NCI-H82 treated with DMSO at 0.1 percent for 48 hours (cell line): Measurements from ENCODE around the gene TRIM75.
"Not testable (repeated sequence)": the region's sequence is repeated elsewhere in the genome, so short reads cannot be mapped to it uniquely, and the experiment has no call there.

Experiments
- DNase-seq: peaks from one replicate; lab custom pipeline; 2025; ENCODE audit not compliant: unreplicated experiment; lab: John Stamatoyannopoulos, UW

The TRIM75 gene

DNA sequence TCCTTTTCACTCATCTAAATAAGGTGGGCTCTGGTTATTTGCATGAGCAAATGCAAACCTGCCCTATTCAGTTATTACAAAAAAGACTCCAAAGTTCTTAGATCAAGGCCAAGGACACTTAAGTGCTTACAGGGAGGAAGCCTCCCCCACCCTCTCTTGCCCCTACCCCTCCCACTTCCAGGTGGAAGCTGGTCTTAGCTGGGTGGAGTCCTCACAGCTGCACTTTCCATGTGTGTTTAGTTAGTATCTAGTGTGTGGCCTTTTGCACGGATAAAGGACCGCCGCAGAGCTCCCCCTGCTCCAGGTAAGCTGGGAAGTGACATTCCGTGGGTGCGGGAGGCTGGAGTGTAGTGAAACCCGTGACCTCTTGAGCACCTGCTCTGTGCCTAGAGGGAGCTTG is at the start of gene TRIM75:
TSS of gene TRIM75 (plus strand) at position 222 of the 400 bp plus-strand sequence. CDS start 5,282 bp downstream, outside the sequence.
- DNase-seq: no peak

DNA sequence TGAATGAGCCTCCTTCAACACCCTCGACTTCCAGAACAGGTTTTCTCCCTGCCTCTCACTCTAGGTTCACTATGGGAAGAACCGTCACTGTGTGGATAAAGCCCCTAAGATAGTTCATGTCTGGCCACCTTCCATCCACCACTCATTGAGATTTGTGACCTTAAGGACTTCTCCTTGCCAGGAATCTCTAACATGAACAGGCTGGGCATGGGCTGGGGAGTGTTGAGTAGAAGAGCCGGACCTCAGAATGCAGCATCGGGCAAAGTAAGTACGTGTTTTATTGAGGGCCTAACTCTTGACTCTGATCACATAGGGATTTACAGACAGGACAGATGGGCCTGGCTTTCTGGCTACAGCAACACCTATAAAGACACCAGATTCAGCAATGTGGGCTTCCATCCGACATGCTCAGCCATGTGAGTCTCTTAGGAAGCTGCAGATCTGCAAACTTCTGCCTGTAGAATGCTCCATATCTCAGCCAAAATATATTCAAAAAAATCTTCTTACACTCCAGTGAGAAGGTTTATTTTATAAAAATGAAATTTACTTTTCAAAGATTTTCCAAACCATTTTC is 48.2 kb upstream of the TRIM75 start:
- DNase-seq: peak; percentile 54

DNA sequence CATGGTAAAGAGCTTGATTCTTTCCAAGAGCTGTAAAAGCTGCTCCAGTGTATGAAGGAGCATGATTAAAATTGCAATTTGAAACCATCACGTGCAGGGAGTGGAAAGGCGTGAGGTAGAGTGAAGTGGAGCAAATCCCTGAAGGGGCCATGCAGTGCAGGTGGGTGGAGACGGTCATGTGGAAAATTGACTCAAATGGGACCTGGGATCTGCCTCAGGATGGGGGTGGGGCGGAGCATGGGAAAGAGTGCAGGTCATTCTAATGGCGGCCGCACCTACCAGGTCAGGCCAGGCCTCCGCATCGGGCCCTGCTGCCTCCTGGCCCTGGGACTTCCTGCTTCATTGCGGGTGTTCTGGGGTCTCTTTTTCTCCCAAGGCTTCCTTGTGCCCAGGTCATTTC is 47.2 kb upstream of the TRIM75 start:
- DNase-seq: no peak

DNA sequence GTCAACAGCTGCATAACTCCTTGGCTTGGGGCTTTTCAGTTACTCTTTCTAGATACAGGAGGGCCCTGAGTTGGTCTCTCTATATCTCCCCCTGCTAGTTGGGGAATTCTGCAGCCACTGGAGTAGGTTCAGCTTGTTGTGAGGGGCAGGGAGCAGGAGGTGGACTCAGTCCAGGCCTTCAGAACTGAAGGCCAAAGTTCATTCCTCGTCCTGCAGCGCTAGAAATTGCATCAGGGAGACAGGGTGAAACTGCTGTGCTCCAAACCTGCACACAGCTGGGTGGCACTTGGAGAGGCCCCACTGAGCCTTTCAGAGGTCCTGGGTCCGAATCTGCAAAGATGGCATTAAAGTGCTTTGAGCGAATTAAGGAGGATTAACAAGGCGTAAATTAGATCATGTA is 46.8 kb upstream of the TRIM75 start:
- DNase-seq: peak; percentile 71

DNA sequence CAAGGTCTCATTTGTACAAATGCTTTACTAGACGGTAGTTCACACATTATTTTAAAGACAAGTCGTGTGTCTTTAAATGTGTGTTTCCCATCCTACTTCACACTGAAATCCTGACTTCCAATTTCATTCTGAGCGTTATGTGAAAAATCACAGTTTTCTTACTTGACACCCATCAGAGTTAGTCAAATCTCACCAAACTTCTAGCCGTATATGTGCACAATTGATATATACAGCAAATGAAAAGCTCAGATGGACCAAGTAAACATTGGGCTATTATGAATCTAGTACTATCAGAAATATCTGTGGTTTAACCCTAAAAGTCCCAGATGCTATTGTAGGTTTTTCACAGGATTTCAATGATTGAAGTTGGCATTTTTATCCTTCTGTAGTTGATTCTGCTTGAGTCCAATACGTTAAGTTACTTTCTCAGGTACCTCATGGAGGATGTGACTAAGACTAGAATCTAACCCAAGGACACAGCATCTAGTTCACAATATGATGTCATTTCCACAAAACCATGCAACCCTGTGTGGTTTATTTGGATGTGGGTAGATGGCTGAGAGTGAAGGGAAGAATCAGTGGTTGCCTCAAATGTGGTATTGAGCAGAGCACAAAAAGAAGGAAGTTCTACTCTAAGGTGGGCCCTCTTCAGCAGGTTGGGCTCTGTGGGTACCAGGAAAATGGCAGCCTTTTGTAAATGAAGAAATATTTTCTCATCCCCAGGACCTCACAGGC is 44.0 kb upstream of the TRIM75 start:
- no peak for DNase-seq

DNA sequence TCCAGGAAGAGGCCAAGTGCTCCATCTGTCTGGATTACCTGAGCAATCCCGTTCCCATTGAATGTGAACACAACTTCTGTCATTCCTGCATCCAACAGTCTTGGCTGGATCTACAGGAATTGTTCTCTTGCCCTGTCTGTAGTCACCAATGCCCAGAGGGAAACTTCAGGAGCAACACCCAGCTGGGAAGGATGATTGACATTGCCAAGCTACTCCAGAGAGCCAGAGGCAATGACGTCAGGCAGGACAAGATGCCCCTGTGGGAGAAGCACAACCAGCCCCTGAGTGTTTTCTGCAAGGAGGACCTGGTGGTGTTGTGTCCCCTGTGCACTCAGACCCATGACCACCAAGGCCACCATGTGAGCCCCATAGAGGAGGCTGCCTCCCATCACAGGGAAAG is 43.2 kb upstream of the TRIM75 start:
- DNase-seq: no peak

DNA sequence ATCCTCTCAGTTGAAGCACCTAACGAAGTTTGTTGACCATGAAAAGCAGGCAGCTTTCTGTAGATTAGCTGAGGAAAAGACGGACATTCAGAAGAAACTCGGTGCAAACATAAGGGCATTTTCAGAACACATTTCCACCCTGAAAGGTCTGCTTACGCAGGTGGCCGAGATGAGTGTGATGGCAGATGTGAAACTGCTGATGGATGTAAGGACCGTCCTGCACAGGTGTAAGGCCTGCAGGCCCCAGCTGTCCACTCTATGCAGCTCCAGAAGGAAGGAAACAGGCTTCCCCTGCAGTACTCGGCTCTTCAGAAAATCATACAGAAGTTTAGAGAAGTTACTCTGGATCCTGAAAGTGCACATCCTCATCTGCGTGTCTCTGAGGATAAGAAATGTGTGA is 42.7 kb upstream of the TRIM75 start:
- DNase-seq: no peak

DNA sequence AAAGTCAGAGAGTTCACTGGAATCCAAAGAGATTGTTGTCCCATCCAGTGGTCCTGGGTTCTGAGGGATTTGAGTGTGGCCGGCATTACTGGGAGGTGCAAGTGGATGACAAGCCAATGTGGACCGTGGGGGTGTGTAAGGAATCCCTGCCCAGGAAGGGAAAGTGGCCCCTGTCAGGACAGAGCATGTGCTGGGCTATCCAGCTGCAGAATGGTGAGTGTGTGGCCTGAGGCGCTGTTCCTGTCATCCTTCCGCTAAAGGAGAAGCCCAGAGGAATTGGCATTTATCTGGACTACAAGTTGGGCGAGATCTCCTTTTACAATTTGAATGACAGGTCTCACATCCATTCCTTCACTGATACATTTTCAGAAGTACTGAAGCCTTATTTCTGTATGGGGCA is 42.3 kb upstream of the TRIM75 start:
- no peak for DNase-seq

DNA sequence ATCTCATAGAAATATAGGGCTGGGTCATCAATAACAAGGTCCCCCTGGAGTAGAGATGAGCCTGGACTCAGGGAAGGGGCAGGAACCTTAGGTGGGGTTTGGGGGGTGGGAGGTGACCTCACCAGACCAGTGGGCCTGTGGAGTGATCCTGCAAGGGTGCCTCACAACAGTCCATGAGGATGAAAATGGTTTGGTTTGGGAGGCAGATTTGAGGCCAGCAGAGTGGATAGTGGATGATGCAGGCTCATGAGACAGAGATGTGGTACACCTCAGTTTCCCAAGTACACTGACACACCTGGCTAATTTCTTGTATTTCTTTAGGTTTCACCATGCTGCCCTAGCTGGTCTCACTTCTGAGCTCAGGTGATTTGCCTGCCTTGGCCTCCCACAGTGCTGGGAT is 40.0 kb upstream of the TRIM75 start:
- DNase-seq: no peak

DNA sequence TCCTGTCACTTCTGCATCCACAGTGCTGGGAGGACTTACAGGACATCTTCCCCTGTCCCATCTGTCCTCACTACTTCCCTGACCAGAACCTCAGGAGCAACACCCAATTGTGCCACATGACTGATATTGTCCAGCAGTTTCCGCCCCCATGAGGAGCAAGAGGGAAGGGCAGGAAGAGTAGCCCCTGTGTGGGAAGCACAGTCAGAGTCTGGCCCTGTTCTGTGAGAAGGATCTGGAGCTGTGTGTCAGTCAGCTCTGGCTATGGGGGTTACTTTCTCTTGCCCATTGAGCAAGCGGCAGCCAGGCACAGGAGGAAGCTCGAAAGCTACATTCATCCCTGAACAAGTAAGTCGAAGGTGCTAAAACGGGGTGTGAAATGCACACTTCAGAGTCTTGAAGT is 36.7 kb upstream of the TRIM75 start:
- no peak for DNase-seq

DNA sequence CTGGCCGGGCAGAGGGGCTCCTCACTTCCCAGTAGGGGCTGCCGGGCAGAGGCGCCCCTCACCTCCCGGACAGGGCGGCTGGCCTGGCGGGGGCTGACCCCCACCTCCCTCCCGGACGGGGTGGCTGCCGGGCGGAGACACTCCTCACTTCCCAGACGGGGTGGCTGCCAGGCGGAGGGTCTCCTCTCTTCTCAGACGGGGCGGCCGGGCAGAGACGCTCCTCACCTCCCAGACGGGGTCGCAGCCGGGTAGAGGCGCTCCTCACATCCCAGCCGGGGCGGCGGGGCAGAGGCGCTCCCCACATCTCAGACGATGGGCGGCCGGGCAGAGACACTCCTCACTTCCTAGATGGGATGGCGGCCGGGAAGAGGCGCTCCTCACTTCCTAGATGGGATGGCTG is 33.7 kb upstream of the TRIM75 start:
- DNase-seq: not testable (repeated sequence)

DNA sequence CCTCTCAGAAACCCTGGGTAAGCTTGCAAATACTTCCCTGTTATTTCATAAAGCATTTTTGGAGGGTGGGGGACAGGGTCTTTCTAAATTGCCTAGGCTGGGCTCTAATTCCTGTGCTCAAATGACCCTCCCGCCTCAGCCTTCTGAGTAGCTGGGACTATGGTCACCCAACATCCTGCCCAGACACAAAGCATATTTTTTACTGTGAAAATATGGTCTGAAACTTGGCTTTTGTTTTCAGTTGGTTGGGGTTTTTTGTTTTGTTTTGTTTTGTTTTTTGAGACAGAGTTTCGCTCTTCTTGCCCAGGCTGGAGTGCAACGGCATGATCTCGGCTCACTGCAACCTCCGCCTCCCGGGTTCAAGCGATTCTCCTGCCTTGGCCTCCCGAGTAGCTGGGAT is 27.9 kb upstream of the TRIM75 start:
- DNase-seq: not testable (repeated sequence)

DNA sequence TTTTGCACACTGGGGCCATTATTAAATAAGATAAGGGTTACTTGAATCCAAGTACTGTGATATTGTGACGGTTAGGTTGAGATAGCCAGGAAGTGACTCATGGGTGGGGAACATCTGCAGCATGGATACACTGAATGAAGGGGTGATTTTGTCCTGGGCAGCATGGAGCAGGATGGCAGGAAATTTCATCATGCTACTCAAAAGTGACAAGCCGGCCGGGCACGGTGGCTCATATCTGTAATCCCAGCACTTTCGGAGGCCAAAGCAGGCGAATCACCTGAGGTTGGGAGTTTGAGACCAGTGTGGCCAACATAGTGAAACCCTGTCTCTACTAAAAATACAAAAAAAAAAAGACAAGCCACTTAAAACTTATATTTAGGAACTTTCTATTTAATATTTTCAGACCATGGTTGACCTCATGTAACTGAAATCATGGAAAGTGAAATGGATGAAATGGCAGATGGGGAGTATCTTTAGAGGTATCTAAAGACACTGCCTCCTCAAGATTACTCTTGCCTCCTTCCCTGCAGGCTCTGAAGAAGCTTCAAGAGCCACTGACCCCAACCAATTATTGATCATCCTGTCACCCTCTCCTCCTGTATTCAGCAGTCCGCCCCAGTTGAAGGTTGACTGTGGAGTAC is 25.8 kb upstream of the TRIM75 start:
- DNase-seq: no peak

DNA sequence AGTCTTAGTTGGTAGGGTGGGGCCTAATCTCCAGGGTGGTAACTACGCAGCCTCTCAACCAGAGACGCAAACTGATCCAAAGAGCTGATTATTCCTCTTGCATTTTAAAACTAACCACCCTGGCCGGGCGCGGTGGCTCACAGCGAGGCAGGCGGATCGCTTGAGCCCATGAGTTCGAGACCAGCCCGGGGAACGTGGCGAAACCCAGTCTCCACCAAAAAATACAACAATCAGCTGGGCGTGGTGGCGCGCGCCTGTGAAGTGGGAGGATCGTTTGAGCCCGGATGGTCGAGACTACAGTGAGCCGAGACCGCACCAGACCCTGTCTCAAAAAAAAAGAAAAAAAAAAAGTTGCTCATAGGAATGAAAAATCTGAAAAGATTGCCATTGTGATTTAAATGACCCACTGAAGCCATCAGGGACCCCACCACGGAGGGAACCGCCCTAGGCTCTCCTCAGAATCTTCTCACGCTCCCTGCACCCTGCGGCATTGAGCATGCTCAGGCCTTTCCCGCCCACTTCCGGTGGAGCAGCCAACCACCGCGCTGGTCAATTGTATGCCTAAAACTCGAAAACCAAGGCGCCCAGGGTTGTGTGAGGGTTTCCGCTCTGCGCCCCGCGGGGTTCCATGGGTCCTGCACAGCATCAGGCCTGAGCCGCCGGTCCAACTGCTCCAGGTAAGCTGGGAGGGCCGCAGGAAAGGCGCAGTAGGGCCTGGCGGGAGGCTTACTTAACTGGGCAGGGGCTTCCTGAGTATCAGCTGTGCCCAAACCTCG is 22.0 kb upstream of the TRIM75 start, which contains the start of gene TRIM60:
TSS of gene TRIM60 (plus strand) at position 564 of the 776 bp plus-strand sequence. CDS start 8,074 bp downstream, outside the sequence.
- no peak for DNase-seq

DNA sequence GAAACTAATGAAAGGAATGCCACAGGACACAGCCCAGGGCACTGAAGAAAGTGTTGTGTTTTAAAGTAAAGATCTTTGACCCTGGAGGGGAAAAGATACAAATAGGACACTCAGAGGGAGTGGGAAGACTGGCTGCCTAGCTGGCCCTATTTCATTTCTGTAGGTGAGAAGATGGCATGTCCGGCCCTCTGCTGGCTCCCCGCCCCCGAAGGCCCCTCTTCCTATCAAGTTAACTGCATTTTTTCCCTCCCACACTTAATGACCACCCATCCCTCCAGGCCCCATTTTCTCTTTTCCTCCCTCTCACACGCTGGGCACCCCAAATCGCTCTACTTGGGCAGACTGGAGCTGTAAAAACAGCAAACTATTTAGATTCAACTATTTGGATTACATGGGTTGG is 5.5 kb upstream of the TRIM75 start:
- DNase-seq: no peak

DNA sequence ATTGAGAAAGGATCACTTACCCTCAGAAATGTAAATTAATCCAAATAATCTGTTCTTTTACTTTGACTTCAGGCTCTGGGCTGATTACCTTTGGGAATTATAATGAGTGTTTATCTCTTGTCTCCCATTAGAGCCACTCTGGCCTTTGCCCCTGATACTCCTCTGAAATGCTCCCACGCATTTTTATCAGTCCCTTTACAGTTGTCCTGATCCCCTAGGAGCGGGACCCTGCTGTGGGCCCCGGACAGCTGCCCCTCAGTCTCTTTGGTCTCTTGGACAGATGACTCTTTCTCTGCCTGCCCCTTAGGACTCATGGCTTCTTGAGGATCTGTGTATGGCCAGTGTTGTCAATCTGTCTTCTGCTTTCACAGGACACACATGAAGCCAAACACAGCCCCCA is 1.0 kb upstream of the TRIM75 start:
- no peak for DNase-seq

DNA sequence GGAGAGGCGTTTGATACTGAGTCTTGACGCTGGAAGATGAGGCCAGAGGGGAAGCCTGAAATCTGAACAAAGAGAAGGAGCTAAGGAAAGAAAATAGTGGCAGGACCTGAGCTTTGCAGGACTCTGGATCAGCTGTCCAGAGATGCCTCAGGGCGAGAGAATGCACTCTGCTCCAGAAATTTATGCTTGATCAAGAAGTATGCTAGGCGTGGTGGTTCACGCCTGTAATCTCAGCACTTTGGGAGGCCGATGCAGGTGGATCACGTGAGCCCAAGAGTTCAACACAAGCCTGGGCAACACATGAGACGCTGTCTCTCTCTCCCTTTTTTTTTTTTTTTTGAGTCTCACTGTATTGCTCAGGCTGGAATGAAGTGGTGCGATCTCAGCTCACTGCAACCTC is 1.9 kb downstream of the TRIM75 start:
- DNase-seq: no peak

DNA sequence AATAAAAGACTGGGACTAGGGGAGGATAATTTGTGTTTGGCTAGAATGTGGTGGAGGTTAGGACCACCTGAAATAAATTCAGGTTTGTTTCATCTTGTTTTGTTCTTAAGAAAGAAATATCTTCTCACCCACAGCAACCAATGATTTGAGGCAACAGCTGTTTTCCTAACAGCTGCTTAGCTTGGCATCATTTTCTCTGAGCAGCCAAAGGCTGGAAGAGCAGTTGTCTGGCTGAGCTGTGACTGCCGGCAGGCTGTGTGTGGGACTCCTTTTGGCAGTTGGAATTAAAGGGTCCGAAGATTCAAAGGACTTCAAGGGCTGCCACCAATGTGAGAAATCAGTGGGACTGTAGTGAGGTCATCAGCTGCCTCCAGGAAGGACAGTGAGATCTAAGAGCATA is 5.0 kb downstream of the TRIM75 start:
- DNase-seq: no peak

DNA sequence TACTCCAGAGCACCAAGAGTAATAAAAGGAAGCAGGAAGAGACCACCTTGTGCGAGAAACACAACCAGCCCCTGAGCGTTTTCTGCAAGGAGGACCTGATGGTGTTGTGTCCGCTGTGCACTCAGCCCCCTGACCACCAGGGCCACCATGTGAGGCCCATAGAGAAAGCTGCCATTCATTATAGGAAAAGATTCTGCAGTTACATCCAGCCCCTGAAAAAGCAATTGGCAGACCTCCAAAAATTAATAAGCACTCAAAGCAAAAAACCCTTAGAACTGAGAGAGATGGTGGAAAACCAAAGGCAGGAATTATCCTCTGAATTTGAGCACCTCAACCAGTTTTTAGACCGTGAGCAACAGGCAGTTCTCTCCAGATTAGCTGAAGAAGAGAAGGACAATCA is 5.7 kb downstream of the TRIM75 start:
- no peak for DNase-seq

DNA sequence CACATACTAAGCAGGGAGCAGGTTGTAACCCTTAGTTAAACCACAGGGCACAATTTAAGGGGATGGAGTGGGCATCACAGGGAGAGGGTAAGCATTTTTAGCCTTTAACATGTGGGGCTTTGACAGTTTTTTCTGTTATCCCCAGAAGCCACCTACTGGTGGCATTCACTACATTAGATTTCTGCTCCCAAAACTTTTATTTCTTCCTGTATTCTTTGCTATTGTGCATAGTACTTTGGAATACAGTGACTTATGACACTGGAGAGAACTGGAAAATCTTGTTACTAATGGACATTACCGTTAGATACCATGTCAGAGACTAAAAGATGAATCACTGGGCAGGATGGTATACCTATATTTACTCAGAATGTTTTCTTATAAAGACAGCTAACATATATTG is 7.3 kb downstream of the TRIM75 start:
- DNase-seq: no peak

DNA sequence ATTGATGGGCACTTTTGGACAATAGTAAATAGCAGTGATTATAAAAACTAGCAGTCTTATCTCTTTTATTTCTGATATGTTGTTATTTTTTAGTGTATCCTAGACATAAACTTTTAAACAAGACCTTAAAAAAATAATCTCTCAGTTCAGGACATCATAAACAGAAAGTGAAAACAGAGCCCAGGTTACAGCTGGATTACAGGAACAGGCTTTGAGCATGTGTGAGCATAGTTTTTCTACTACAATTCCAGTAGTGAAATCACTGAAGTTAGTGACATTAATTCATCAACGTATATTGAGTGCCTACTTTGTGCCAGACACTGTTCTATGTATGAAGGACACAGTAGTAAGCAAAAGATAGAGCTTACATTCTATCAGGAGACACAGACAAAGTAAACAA is 16.9 kb downstream of the TRIM75 start:
- DNase-seq: no peak

DNA sequence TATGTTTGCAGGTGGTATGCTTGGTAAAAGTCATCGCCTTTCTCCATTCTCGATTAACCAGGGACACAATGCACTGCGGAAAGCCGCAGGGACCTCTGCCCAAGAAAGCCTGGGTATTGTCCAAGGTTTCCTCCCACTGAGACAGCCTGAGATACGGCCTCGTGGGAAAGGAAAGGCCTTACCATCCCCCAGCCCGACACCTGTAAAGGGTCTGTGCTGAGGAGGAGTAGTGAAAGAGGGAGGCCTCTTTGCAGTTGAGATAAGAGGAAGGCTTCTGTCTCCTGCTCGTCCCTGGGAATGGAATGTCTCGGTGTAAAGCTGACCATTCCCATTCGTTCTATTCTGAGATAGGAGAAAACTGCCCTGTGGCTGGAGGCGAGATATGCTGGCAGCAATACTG is 19.7 kb downstream of the TRIM75 start:
- not testable (repeated sequence) for DNase-seq
